DND-41 (cell line): ENCODE results near the gene TAF4.

Experiments
- EZH2 ChIP-seq: IDR thresholded peaks from 3 replicates; pipeline ENCODE4 v1.6.1; 2012; ENCODE audit warnings: borderline replicate concordance, low read depth, mild to moderate bottlenecking, moderate library complexity, low read length, inconsistent platforms; ENCODE audit not compliant: severe bottlenecking
- TF ChIP-seq, protein P1 (sequence below): IDR thresholded peaks from 2 replicates; pipeline ENCODE4 v1.5.1; 2012; ENCODE audit warnings: borderline replicate concordance, low read length, moderate library complexity, mild to moderate bottlenecking; ENCODE audit not compliant: poor library complexity, severe bottlenecking; ENCODE audit errors: extremely low read depth

DNA sequence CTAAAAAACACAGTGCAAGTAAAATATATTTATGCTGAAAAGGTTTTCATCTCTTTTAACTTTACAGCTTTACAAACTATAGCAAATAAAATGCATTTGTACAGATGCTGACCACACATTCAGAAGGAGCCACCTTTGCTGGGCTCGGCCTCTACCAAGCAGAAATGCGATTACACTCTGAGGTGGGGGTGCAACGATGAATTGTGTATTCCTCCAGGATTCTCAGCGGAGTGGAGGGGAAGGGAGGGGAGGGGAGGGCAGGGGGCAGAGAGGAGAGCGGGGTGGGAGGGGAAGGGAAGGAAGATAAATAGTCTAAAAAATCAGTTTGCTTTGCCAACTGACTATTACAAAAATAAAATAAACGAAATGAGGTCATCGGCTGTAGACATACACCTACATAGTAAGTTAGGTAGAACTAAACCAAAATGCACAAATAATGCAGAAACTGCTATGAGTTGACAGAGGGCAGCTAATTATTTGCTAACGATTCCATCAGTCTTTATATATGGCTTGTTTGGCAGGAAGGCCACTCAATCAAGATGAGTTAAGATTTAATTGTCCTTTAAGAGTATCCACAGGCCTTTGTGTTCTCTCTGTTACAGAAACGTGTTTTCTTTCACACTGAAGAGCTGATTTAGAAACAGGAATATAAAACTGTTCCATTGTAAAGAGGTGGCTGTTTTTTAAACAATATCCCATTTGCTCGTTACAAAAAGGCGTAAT is 90.1 kb downstream of the TAF4 start:
- TF ChIP-seq, protein P1, sequence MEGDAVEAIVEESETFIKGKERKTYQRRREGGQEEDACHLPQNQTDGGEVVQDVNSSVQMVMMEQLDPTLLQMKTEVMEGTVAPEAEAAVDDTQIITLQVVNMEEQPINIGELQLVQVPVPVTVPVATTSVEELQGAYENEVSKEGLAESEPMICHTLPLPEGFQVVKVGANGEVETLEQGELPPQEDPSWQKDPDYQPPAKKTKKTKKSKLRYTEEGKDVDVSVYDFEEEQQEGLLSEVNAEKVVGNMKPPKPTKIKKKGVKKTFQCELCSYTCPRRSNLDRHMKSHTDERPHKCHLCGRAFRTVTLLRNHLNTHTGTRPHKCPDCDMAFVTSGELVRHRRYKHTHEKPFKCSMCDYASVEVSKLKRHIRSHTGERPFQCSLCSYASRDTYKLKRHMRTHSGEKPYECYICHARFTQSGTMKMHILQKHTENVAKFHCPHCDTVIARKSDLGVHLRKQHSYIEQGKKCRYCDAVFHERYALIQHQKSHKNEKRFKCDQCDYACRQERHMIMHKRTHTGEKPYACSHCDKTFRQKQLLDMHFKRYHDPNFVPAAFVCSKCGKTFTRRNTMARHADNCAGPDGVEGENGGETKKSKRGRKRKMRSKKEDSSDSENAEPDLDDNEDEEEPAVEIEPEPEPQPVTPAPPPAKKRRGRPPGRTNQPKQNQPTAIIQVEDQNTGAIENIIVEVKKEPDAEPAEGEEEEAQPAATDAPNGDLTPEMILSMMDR, result no peak
- no peak for TF ChIP-seq EZH2
